ENCODE measurements around the gene MTX2.

GRCh38 chr2:176234156-176234555 lies 35.1 kb upstream of the MTX2 start:
- TF ChIP-seq POLR2A (IDR thresholded peaks at IDR 0.05; ENCODE audit: extremely low read depth, insufficient read length): no peak
- no peak for TF ChIP-seq CTCF (IDR thresholded peaks at IDR 0.05; ENCODE audit: low read depth, low read length)
- TF ChIP-seq, protein P1, sequence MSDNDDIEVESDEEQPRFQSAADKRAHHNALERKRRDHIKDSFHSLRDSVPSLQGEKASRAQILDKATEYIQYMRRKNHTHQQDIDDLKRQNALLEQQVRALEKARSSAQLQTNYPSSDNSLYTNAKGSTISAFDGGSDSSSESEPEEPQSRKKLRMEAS (IDR thresholded peaks at IDR 0.05; ENCODE audit: low read depth, low read length): no peak
